Measurements from ENCODE around the gene KTI12. TPM values are rescaled to one million over a fixed set of nuclear protein-coding genes. Genes with fewer than 3 reads are reported as not detected.

Gene KTI12
- total and polyA plus RNA-seq, 2 donors (not counting 3 experiments of a cell fraction or from before 2014, with no cell fraction given), result 10.0 to 12.7 TPM

- TF ChIP-seq FOS (IDR thresholded peaks at IDR 0.05; ENCODE audit: borderline replicate concordance, insufficient read depth, low read length) (no peak), JUN (IDR thresholded peaks at IDR 0.05; ENCODE audit: borderline replicate concordance, insufficient read depth, insufficient read length, low read depth) (no peak), EZH2 (IDR thresholded peaks at IDR 0.05; ENCODE audit: borderline replicate concordance, low read depth, low read length, severe bottlenecking) (no peak), POLR2AphosphoS5 (IDR thresholded peaks at IDR 0.05; ENCODE audit: insufficient read depth, low read depth, low read length) (no peak), POLR2A (IDR thresholded peaks at IDR 0.05; ENCODE audit: low read depth, low read length) (no peak), GATA2 (IDR thresholded peaks at IDR 0.05; ENCODE audit: insufficient read depth, insufficient read length, low read depth, low read length) (no peak), MYC (IDR thresholded peaks at IDR 0.05; ENCODE audit: low read depth, low read length) (no peak)
- TF ChIP-seq, protein P1, sequence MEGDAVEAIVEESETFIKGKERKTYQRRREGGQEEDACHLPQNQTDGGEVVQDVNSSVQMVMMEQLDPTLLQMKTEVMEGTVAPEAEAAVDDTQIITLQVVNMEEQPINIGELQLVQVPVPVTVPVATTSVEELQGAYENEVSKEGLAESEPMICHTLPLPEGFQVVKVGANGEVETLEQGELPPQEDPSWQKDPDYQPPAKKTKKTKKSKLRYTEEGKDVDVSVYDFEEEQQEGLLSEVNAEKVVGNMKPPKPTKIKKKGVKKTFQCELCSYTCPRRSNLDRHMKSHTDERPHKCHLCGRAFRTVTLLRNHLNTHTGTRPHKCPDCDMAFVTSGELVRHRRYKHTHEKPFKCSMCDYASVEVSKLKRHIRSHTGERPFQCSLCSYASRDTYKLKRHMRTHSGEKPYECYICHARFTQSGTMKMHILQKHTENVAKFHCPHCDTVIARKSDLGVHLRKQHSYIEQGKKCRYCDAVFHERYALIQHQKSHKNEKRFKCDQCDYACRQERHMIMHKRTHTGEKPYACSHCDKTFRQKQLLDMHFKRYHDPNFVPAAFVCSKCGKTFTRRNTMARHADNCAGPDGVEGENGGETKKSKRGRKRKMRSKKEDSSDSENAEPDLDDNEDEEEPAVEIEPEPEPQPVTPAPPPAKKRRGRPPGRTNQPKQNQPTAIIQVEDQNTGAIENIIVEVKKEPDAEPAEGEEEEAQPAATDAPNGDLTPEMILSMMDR (IDR thresholded peaks at IDR 0.05; ENCODE audit: extremely low read depth in 1 of 2, insufficient read depth in 1 of 2, low read depth in 1 of 2, low read length in 2 of 2), result no peak
- TF ChIP-seq, protein P2, sequence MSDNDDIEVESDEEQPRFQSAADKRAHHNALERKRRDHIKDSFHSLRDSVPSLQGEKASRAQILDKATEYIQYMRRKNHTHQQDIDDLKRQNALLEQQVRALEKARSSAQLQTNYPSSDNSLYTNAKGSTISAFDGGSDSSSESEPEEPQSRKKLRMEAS (IDR thresholded peaks at IDR 0.05; ENCODE audit: insufficient read depth, insufficient read length), result no peak
- CTCF ChIA-PET, result no interaction called here
- no peak for DNase-seq (ENCODE audit: low read depth, low spot score)
- POLR2A ChIA-PET, result no interaction called here
- H3K9me1 ChIP-seq (replicated peaks; ENCODE audit: control insufficient read depth, extremely low read depth, insufficient read depth, low read length), result no peaks in the 10 kb centered on the region
- no peak overlapping the region for H3K4me3 ChIP-seq (replicated peaks in 1 of 3; ENCODE audit: insufficient read depth in 1 of 3, low read depth in 1 of 3, low read length in 3 of 3)
- no TSS peak for BruUV-seq (replicated peaks)
- no peaks in the 10 kb centered on the region for H3K9me3 ChIP-seq (replicated peaks; ENCODE audit: control insufficient read depth, insufficient read depth, low read length)
- H3K4me2 ChIP-seq (ENCODE audit: insufficient read depth, low read length), result no peak overlapping the region
- no peaks in the 10 kb centered on the region for H3K36me3 ChIP-seq (ENCODE audit: control insufficient read depth in 2 of 2, extremely low read depth in 1 of 2, insufficient read depth in 2 of 2, low read length in 2 of 2)
- no peak overlapping the region for H3K9ac ChIP-seq (replicated peaks; ENCODE audit: extremely low read depth, insufficient read depth, low read length)
- no peaks in the 10 kb centered on the region for H3K4me1 ChIP-seq (ENCODE audit: control insufficient read depth, extremely low read depth, insufficient read depth, low read length)
- H2AFZ ChIP-seq (ENCODE audit: low read depth, low read length), result no peak overlapping the region
- dilution Hi-C loops (cut with MboI; ENCODE audit: extremely low pct_ligation_motif_present, low sequenced_read_pairs) (no loop called here), intact Hi-C loops (cut with micrococcal nuclease) (no loop called here)
- H3K27ac ChIP-seq (ENCODE audit: insufficient read depth, low read depth, low read length), result no peak overlapping the region
- no peaks in the 10 kb centered on the region for H4K20me1 ChIP-seq (replicated peaks; ENCODE audit: control insufficient read depth, extremely low read depth, insufficient read depth, low read length)
- no peak for FAIRE-seq
- H3K27me3 ChIP-seq (ENCODE audit: control insufficient read depth in 2 of 2, insufficient read depth in 2 of 2, low read length in 2 of 2), result no peaks in the 10 kb centered on the region
- no peaks in the 10 kb centered on the region for H3K79me2 ChIP-seq (ENCODE audit: control insufficient read depth, insufficient read depth, low read length)
Measured at GRCh38 chr1:51982161-51982560, 51.4 kb downstream of the KTI12 start.

Small RNA genes within 50 kb of the gene (small RNA-seq; reads per million reads assigned to genes)
- not detected for gene RN7SL290P (ENCODE audit: insufficient read depth, insufficient read length, low read depth, low replicate concordance)

Other genes with a start within 250 kb of the KTI12 start
- 125 and 146 TPM in 2 replicates for gene NRDC, start 155.1 kb downstream of the KTI12 start, total RNA-seq
- gene NRDC, start 155.1 kb downstream of the KTI12 start, polyA plus RNA-seq, result 35.6 and 41.8 TPM in 2 replicates
- gene RAB3B, start 43.1 kb downstream of the KTI12 start, total RNA-seq, result 10.4 and 11.9 TPM in 2 replicates
- gene RAB3B, start 43.1 kb downstream of the KTI12 start, polyA plus RNA-seq, result 3.7 and 4.1 TPM in 2 replicates
- 55.1 and 57.4 TPM in 2 replicates for gene TXNDC12, start 21.4 kb upstream of the KTI12 start, total RNA-seq
- 23.3 and 33.7 TPM in 2 replicates for gene TXNDC12, start 21.4 kb upstream of the KTI12 start, polyA plus RNA-seq
- gene BTF3L4, start 22.5 kb upstream of the KTI12 start, total RNA-seq, result 43.2 and 45.6 TPM in 2 replicates
- gene BTF3L4, start 22.5 kb upstream of the KTI12 start, polyA plus RNA-seq, result 20.1 and 25.1 TPM in 2 replicates
- 14.8 and 16.8 TPM in 2 replicates for gene ZFYVE9, start 108.3 kb upstream of the KTI12 start, total RNA-seq
- 3.6 and 4.1 TPM in 2 replicates for gene ZFYVE9, start 108.3 kb upstream of the KTI12 start, polyA plus RNA-seq